HTR-8/SVneo (cell line): Measurements from ENCODE around the gene RRAGD.

Source experiments
- DNase-seq: peaks from one replicate; pipeline ENCODE4 v3.0.0; 2011; ENCODE audit warnings: low spot score, mixed read lengths; ENCODE audit not compliant: insufficient read length
- FAIRE-seq: peaks from 2 replicates; lab custom pipeline; 2011; peaks lifted over from hg19 to GRCh38; lab: Jason Lieb, UNC

RRAGD gene

DNA sequence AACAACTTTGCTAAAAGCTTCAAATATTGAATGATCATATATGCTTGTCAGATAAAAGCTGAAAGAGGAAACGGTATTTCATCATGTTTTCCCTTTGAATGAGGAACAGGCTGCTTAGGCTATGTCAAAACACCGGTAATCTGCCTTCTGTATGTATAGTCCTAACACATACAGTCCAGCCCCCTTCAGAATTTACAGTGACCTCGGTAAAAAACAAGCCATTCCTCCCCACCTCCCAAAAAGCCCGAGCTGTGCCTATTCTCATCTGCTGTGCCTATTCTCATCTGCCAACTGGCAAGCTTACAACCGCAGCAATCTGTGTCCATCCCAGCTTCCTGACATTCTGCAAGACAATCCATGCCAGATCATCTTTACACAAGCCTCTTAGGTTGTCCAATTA, 32.8 kb downstream of the RRAGD start:
- FAIRE-seq (no peak), DNase-seq (no peak)

DNA sequence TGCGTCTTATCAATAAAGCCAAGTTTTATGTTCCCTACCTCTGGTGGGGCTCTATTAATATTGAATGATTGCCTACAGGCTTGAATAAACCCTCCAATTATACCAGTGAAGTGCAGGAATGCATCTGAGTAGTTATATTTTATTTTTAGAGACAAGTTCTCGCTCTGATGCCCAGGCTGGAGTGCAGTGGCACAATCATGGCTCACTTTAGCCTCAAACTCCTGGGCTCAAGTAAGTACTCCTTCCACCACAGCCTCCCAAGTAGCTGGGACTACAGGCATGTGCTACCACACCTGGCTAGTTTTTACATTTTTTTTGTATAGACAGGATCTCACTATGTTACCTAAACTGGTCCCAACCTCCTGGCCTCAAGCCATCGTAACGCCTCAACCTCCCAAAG, 33.4 kb downstream of the RRAGD start:
- DNase-seq (no peak), FAIRE-seq (no peak)

DNA sequence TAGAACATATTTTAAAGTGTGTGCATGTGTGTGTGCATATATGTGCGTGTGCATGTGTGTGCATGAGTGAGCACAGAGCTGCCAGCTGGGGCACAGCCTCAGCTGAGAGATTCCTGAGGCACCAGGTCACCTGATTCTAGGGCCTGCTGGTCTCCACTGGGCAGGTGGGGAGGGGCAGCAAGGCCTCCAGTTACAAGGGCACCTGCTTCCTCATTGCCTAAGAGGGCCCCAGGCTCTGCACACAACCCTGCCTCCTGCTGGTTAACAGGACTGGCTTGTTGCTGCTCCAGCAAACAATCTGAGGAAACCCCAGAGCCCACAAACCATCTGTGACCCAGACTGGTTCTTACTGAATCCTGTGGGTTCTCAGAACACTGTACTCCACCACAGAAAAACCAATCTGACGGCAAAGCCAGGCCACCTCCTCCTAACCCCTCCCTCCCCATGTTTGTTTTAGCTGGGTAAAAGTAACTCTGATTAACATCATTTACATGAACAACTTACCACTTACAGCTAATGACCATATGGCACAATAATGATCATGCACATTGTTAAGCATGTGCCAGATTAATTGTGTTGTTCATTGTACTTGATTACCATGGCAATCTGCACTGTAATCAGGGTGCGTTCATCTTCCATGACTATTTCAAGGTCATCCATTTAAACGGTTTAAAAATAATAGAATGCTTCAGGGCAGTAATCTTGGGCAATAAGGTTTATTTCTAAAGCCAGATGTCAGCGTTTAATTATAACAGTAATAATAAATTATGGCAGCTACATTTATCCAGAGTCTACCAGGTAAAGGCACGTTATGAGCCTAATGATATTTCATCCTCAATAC, 36.4 kb downstream of the RRAGD start:
- DNase-seq (no peak), FAIRE-seq (no peak)

DNA sequence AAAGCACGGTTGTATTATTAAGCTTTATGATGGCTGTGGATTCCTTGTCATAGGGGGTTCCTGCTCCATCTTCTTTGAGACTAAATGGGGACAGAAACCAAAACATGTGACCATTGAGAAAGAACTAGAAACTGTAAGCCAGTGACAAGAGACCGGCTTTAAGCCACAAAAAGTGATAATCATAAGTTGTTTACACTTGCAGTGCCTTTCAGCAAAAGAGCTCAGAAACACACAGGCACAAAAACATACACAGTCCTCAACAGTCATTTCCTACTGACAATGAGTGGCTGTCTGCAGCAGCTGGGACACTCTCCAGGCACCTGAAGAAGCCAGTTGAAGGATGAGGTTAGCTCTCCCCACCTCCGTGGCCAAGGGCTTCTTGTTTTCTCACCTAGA, 39.6 kb downstream of the RRAGD start:
- FAIRE-seq (no peak), DNase-seq (no peak)

DNA sequence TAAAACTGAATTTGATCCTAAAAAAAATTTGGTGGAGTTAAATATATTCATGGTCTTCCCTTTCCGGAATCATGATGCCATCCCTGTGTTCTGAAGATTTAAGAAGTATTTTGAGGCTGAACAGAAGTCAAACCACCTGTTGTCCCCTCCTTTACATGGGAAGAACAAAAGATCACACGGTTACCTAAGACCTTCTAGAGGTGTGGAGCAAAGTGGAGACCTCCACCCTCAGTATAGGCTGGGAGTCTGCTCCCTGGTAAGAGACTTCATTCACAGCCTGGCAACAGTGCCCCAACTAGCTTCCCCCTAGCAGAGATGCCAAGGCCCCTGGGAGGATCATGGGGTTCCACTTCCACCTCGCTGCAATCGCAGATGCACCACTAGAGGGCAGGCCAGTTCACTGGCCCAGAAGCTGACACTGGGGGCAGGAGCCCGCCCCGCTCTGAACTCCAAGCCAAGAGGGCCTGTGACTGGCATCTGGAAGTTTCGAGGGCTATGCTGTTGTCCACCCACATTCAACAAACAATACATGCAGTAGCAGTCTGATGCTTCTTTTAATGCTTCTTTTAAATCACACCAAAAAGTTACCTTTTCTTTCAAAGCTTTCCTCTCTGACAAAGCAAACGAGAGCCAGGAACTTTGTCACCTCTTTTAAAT, 40.1 kb downstream of the RRAGD start:
- FAIRE-seq, result peak; percentile 57
- DNase-seq, result peak; percentile 66

DNA sequence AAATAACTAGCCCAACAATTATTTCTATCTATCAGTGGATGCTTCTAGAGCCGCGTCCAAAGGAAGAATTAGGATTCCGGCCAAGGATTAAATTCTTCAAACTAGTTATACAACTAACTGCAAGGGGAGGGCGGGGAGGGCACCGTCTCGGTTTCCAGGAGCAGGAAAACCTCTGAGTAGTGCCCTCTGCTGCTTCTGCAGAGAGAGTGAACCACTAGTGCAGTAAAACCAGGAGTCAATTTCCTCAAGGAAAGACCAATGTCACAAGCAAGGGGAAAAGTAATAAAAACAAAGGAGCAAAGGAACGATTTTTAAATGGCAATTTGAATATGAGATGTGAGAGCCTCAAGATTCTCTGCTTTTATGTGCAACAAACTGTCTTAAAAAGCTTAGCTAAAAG, 43.1 kb downstream of the RRAGD start:
- no peak for FAIRE-seq
- DNase-seq, result no peak

DNA sequence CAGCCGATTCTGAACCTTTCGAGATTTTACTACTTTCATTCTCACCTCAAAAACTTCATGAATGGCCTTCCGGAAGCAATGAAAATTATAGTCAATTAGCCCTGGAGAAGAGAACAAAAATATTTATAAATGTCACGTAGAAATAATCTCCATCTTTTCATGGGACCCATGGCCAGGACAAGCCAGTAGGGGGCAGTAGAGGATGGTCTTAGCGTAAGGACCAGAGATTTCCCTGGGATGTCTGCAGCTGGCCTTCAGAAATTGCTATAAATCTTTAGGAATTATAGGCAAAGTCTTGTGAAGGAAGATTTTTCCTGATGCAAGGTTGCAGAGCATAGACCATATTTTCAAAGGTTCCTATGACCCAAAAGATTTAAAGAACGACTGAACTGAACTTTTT, 44.0 kb downstream of the RRAGD start:
- DNase-seq (no peak), FAIRE-seq (no peak)

DNA sequence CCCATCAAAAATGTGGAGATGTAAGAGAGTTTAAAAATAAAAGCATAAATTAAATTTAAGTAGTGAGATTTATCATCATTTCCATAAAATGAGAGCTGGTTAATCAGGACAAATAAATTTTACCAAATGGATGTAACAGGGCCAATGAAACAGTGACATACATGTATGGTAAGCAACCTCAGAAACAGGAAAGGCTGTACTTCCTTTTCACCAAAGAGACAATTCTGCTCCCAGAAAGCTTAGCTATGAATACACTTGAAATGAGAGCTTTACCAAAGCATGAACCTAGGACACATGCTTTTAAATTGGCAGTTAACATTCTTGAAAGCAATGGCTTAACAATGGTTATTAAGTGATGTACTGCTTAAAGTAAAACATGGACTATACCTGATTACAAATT, 47.5 kb downstream of the RRAGD start:
- no peak for DNase-seq
- no peak for FAIRE-seq

DNA sequence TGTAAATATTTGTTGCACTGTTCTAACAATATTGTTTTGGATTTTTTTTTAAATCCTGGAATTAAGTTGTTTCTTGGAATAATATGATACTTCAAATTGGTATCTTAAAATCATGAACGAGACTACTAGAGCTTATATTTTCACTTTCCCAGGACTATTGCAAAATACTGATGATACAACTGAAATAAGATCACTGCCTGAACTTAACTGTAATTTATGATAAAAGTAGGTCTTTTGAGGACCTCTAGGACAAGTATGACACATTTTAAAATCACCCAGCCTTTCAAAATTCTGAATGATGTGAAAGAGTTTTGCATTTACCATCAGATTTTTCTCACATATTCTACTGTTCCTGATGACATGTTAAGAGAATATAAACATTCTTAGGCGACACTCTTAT, 50.9 kb downstream of the RRAGD start:
- FAIRE-seq, result no peak

DNA sequence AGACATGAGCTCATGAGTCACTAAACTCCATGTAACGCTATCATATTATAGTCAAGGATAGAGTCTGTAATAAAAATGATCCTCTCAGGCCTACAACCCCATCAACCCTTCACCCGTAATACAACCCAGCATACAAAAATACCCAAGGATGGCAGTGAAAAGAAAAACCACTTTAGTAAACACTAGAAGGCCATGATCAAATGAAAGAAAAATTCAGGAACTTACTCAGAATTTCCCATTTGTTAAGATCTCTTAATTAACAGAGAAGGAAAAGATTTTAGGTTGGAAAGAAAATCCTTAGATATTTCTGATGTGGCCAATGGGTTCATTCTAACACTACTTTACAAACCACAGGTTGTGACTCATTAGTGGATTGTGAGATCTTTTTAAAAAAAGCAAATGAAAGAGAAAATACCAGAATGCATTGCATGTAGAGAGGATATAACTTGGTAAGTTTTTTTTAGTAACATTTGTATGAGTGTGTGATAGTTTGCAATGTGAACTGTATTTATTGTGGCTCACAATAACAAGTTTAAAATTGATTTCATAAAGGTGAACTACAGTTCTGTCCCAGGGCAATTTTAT, 51.6 kb downstream of the RRAGD start:
- FAIRE-seq (no peak), DNase-seq (no peak)

More for the DNA sequence above, 50.9 kb downstream of the RRAGD start:
- no peak for DNase-seq

DNA sequence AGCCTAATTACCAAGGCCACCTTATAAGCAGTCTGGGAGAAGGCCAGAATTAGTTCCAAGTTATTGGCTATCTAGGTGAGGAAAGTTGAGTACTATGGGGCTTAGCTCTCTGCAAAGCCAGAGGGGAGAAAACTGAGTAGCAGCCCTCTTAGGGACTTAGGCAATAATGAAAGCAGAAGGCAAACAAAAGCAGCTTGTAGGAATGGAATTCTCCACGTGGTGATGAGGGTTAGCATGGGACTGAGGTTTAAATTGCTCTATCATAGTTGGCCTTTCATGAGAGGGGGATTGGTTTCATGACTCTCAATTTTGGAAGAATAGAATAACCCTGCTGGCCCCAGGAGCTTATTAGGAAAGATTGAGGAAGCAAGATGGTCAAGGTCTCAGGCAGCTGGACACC, 52.5 kb downstream of the RRAGD start:
- FAIRE-seq, result no peak
- DNase-seq, result no peak

DNA sequence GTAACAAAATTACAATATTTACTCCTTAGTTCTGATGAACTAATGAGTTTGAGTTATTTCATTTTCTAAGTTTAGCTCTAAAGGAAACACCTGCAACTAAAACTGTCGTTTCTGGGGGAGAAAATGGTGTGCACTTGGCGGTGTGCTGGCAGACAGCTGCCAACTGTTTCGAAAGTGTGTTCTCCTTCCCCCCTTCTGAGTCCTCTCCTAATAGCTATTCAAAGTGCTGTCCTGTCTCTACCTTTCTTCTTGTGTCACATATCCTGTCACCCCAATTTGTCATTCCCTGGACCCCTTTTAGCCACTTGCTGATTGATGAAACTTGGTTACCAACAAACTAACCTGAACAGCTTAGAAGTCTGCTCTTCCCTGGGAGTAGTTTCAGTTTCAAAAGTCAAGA, 54.7 kb downstream of the RRAGD start:
- DNase-seq, result no peak
- no peak for FAIRE-seq

DNA sequence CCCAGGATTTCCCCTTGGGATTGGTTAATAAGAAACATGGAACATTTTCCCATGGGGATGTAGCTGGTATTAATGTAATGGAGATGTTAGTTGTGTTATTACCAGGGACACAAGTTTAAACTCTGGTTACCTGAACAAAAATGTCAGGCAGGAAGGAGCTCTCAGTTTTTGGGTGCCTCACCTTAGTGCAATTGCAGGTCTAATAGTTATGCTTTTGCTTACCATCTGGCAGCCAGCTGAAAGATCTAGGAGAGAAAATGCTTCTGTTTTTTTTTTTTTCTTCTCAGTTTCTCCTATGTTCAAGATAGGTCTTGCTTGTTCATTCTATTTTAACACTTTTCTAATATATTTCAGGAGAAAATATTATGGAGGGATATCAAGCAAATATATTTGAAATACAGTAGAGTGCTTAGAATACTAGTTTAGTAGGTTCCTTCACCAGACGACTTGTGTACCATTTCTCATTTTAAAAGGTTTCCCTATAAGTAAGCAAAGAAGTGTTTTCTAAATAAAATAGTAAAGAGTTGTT, 55.4 kb downstream of the RRAGD start:
- DNase-seq, result no peak
- FAIRE-seq, result no peak

DNA sequence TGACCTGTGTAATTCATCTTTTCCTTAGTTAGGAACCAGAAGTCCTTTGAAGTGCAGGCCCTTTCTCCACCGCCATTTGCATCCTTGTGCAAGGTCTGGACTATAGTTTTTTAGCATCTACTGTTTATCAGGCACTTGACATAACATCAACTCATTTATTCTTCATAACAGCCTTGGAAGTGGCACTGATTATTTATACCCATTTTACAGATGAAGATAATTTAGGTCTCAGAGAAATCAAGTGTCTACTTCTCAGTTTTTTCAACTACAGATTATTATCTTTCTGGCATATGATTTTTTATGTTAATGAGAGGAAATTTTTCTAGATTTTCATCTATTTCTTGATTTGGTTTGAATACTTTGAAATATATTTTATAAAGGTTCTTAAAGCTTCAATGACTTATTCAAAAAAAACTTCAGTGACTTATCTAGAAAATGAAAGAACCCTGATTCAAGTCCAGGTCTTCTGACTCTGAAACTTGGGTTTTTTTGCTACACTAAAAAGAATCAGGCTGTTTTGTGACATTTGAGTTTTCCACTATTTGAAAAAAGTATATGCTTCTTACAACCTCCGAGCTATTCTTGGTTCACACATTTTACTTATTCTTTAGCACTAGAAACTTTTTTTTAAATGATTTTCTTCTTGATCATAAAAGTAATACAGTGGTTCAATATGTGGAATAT, 56.4 kb downstream of the RRAGD start:
- DNase-seq (no peak), FAIRE-seq (no peak)

DNA sequence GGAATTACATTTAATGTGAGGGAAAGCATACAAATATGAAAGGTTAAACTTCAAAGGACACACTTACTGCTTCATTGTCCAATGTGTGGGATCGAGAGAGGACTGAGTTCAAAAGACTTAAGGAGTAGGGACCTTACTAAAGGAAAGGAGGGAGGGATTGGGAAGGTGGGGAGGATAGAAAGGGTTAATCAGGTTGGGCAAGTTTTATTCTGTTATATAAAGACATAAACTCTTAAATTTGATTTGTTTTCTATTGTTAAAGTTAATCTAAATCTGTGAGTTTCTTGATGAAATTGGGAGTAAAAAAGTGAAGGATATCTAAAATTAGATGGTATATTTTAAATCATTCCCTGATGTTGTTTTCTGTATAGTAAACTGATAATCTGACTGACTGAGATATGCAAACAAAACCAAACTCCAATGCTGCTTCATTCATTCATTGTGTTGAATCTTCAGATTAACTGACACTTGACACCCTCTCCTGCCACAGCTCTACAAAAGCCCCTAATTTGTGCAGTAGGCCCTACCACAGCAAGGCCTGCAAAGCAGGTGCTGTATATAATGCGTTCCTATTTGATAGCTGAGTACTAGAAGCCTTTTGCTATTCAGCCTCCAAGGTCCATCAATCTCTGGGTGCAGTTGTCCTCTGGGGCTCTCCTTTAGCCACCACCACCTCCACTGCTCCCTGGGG, 58.2 kb downstream of the RRAGD start:
- FAIRE-seq (no peak), DNase-seq (no peak)

DNA sequence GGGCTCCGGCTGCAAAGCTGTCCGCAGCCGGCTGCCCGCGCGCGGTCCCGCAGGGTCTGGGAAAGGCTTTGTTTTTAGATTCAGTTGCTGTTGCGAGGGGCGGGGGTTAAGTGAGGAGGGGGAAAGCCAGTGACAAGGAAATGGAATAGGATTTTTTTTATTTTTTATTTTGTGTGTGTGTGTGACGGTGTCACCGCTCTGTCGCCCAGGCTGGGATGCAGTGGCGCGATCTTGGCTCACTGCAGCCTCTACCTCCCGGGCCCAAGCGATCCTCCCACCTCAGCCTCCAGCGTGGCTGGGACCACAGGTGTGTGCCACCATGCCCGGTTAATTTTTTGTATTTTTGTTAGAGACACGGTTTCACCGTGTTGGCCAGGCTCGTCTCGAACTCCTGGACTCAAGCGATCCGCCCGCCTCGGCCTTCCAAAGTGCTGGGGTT, 58.9 kb downstream of the RRAGD start:
- no peak for FAIRE-seq
- no peak for DNase-seq

DNA sequence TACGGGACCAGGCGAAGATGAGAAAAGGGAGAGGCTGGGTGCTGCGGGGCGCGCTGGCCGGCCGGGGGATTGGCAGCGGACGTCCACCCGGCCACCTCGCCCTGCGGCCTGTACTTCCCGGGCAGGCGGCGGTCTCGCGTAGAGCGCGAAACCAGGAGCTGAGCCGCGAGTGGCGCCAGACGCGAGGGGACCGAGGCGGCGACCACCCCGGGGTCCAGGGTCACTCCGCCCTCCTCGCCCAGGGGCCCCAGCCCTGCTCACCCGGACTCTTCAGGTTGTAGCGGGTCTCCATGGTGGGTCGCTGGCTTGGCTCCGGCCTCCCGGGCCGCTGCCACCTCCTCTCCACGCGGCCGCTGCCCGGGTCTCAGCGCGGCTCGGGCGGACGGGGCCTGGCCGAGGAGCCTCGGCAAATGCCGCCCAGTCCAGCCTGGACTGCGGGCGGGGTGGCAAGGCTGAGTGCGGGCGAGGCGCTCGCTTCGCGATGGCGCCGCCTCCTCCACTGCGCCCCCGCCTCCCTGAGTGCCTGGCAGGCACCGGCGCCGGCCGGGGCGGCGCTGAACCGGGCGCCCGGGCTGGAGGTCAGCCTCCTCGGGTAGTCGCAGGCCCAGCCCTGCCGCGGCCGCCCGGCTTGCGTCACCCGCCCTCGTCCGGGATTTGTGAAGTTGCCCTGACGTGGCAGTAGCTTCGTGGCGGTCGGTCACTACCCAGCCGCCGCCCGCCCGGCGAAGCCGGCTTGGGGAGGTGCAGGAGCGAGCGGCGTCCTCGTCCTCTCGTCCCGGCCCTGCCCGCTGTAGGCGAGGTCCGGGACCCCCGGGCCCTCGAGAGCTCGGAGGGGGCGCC, 59.6 kb downstream of the RRAGD start, which contains the start of gene UBE2J1:
UBE2J1 (minus strand) TSS at position 445 of the 840 bp plus-strand sequence; CDS start at position 292, 153 bp downstream.
- DNase-seq, result peak; percentile 64
- FAIRE-seq, result peak; percentile 92

DNA sequence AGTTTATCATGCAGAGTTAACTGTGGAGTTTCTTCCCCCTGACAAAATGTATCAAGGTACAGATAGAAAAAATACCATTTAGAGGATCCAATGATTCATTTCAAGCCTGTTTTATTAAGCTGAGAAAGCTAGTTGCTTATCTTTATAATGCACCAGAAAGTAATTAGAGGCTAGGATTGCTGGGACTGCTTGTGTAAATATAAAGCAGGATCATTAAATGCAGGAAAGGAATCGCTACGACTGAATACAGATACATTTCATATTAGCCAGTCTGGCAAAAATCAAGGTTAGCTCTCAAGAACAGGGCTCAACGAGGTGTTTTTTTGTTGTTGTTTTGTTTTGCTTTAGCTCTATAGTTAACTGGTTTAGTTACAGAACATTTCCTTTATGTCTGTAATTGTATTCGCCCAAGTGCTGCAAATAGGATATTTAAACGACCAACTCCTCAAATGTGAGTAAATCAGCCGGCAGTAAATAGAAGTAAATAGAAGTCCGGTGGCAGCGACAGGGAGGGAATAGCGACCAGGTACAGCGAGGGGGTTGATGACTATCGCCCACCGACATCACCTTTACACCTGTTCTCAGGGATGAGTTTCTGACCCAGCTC, 60.3 kb downstream of the RRAGD start:
- FAIRE-seq, result no peak

More for the DNA sequence above, 60.3 kb downstream of the RRAGD start:
- DNase-seq, result no peak
